ENCODE data around the gene SSBP2.
"Not testable (repeated sequence)": the region's sequence is repeated elsewhere in the genome, so short reads cannot be mapped to it uniquely, and the experiment has no call there.

The SSBP2 gene

DNA sequence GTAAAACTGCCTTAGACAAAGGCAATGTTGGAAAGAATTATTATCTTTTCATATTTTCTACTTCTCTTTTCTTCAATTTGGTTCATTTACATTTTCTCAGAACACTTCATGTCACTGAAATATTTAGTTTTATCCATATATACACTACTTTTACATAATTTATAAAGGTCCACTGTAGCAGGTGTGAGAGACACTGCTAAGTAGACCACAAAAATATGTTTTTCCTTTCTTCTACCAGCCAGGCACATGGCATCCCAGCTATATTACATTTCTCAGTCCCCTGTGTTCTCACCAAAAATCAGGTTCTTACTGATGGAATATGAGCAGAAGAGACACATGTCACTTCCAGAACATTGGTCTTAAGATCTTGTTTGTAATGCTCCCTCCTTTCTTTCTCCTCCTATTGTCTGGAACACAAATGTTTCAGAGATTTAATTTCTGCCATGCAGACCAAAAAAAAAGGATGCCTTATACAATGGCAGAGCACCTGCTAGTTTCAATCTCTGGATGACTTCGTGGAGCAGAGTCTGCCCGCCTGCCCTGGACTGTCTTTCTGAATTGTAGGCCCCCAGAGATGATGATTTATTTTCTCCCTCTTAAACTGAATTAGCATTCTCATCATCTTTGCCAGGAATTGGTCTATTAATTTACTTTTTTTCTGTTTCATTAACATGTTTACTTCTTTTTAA is 231.5 kb downstream of the SSBP2 start:
- DNase-seq = no peak

DNA sequence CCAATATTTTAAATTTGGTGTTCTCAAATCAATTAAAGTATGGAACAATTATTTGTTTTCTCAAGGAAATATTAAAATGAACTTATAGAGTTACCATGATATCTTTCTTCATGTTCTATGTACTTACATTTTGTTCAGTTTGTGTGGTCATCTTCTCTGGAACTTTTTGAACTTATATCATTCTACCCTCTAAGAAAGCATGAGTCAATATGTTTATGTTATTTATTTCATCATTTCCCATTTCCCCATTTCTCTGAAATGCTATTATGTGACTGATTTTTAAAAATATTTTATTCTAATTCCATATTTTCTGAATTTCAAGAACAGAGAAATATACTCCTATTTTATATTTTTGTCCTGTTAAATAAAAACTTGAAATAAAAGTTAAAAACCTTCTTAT is 233.4 kb downstream of the SSBP2 start:
- no peak for DNase-seq

DNA sequence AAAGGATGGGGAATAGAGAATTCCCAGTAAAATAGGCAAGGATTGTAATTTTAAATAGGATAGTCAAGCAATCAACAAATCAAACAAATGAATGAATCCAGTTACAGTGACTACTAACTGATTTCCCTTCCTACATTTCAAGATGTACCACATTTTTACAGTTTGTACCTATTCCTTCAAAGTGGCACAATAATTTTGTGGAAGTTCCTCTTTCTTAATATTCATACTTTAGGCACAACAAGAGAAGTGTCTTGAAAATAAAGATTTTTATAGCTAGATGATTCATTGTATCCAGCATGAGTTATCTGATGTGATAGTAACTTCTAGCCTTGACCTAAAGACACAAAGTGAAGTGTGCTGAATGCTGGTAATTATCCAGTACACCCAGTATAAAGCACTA is 234.8 kb downstream of the SSBP2 start:
- no peak for DNase-seq

DNA sequence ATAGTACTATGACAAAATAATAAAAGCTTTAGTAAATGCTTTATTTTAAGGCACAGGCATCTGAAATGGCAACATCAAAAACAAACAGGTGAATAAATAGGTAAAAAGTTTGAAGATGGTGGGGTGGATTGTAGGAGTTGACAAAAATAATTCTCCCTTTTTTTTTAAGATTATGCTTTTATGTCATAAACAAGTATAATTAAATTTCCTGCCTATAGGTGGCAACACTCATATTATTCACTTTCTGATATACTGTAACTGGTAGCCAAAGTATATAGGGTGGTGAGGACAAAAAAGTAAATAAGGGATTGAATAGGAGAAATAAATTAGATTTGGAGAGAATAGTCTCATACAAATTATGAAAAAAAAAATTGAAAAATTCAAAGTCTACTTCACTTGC is 236.9 kb downstream of the SSBP2 start:
- DNase-seq = no peak

DNA sequence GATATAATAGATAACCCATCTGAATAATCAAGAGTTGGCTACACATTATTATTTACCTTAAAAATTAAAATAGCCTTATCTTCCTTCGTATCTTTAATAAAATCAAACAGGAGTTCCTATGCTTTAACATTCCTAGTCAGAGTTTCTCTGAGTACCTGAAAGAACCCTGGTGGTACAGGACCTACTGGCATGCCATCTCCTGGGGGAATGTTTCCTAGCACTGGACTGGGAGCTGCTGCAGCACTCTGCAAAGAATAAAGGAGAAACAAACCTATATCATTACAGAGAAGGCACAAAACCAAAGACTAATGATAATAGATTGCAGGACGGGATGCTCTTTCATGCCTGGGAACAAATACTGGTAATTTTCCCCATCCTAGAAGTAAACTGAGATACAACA is 237.4 kb downstream of the SSBP2 start:
- no peak for DNase-seq

DNA sequence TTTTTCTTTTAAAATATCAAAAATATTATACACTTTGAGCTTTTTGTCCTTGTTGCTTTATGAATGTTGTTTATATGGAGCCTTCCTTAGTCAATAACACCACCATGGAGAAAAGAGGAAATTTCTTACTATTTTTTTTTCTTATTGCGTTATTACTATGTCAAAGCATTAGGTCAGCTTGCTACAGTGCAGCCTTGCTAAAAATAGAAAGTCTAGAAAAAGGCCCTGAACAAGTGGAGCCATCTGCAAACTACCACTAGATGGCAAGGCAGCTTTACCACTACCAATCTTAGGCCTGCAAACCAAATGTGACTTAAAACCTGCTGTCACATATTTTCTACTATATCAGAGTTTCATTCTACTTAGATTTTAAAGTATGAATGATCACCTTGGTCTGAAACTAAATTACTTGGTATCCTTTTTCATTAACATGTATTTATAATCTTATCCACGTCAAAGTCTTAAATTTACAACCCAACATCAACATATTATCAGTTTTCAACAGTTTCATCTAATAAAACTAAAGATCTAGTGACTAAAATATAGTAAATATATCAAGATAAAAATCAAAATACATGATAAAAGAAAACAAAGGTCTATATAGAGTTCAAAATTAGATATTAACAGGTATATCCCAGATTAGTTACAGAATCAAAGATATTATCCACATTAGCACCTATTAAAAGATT is 243.9 kb downstream of the SSBP2 start:
- peak; percentile 11 for DNase-seq

DNA sequence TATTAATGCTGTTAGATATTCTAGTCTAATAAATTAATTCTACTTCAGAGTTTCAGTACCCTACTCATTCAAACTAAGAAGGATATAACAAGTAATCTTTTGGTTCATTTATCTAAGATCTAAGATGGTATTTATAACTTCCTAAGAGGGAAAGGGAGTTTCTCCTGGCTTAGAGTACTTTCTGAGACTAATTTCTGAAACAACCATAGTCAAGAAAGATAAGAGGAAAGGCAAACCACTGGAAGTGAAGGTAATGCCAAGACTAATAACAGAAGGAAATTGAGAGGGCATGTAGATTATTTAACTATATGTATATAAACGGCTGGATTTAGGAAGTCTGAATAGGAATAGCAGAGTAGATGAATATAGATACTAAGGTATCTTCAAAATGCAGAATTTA is 244.5 kb downstream of the SSBP2 start:
- no peak for DNase-seq

DNA sequence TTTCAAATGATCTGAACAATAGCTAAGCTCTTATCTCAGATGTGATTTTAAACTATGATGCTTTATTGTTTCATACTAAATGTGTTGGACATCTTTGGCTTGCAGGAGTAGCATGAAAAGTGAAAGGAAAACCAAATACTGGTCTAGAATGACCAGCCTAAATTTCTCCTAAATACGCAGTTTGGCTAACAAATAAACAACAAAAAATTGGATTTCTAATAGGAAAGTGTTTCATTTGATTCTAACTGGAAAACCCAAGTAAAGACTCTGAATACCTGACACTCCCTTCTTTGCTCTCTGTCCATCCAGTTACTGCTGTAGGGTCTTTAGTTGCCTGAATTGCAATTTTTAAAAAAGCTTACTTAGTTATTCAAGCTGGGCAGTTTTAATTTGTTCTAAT is 245.2 kb downstream of the SSBP2 start:
- no peak for DNase-seq

DNA sequence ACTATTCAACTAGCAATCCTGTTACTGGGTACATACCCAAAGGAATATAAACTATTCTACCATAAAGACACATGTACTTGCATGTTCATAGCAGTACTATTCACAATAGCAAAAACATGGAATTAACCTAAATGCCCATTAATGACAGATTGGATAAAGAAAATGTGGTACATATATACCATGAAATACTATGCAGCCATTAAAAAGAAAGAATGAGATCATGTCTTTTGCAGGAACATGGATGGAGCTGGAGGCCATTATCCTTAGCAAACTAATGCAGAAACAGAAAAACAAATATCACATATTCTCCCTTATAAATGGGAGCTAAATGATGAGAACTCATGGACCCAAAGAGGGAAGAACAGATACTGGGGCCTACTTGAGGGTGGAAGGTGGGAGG is 247.3 kb downstream of the SSBP2 start:
- not testable (repeated sequence) for DNase-seq

DNA sequence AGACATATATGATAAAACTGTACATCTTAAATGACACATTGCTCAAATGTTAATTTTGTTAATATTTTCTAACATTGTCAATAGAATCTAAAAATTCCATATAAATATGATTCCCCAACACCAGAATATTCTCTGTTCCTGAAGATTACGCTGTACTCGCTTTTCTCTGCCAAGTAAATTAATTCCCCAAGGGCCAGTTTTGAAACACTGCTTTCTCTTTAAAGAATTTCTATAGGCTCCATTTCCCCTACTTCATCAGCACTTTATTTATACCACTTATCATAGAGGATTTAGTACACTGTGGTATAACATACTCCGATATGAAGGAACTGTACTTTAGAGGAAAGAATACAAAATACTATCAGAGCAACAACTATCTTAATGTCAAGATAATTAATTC is 255.6 kb downstream of the SSBP2 start:
- no peak for DNase-seq

DNA sequence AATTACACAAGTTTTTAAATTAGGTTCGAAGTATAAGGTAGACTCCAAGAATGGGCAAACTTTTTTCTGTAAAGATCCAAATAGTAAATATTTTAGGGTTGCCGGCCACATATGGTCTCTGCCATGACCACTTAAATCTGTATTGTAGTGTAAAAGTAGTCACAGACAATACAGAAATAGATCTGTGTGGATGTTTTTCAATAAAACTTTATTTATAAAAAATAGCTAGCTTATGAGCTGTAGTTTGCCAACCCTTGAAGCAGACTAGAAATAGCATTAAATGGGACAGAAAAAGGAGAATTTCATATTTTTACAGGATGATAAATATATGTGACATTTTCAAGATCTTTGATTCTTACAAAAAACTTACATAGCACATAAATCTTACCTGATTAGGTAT is 262.0 kb downstream of the SSBP2 start:
- no peak for DNase-seq

DNA sequence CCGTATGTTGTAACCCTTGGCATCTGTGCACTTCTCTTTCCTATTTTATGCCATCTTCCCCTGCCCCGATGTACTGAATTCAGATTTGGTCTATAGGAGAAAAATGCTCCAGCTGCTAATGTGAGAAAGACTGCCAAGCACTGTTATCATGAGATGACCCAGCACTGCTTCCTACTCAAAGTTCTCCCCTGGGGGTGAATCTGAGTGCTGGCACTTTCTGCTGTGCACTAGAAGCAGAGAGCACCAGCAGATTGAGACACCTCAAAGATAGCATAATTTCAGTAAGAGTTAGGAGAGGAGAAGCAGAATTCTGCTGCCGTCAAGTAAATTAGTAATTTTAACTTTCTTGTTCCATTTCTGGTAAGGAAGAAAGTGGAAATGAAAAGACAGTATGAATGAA is 264.2 kb downstream of the SSBP2 start:
- DNase-seq = no peak

DNA sequence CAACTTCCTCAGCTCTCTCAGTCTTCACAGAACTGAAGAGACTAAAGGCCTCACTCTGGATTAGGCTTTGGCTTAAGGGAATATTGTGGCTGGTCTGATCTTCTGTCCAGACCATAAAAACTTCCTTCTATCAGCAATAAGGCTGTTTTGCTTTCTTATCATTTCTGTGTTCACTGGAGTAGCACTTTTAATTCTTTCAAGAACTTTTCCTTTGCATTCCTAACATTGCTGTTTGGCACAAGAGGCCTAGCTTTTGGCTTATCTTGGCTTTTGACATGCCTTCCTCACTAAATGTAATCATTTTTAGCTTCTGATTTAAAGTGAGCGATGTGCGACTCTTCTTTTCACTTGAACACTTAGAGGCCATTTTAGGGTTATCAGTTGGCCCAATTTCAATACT is 268.3 kb downstream of the SSBP2 start:
- DNase-seq = no peak

DNA sequence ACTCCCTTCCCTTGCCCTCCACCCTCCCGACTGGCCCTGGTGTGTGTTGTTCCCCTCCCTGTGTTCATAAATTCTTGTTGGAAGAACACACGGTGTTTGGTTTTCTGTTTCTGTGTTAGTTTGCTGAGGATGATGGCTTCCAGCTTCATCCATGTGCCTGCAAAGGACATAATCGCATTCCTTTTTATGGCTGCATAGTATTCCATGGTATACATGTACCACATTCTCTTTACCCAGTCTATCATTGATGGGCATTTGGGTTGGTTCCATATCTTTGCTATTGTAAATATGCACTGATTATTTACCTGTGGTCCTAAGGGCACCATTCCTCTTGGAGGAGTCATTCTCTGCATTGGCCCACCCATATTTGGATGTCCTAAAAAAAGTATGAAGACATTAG is 277.5 kb downstream of the SSBP2 start:
- not testable (repeated sequence) for DNase-seq

DNA sequence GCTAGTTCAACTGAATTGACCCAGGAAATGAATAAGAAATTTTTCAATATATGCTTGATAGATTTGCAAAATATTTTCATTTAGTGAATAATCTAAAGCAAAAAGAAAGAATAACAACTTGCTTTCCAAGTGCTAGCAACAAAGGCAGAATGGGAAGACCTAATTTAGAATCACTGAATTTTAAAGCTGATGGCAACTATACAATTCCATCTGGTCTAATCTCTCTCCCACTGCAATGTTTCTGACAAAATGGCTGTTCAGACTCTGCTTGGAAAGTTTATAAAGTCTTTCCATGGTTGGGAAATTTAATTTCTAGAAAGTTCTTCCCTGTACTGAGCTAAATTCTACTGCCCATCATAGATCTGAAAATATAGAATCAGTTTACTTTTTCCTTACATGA is 281.2 kb downstream of the SSBP2 start:
- DNase-seq = no peak

DNA sequence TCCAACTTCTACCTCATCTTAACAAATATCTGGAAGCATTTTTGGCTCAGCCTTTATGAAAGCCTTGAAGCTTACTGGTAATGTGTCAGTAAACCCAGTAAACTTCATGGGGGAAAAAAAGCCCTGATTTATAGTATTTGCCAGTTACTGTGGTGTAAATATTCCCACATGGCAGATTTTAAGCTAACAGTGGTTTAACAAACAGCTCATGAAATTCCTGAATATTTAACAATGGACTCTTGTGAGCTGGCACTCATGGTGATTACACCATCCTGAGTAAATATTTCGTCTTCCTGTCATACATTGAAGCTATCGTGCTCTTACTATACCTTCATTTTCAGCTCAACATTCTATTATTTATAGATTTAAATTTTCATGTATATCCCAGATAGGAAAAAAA is 300.0 kb downstream of the SSBP2 start:
- no peak for DNase-seq

DNA sequence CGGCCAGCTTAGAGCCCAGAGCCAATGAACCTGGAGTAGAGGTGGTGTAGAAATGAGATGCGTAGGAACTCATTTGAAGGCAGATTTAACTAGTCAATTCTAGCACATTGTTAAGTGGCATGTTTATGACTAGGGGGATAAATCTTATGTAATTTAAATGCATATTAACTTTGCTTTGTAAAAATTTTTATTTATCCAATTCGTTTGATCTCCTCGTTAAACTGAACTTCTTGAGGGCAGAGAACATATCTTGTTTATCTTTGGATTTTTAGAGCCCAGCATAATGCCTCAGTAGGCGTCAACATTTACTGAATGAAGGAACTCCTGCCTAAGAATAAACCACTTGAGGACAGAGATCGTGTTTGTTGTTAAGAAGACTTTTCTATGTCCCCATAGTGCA is 315.9 kb downstream of the SSBP2 start:
- no peak for DNase-seq

DNA sequence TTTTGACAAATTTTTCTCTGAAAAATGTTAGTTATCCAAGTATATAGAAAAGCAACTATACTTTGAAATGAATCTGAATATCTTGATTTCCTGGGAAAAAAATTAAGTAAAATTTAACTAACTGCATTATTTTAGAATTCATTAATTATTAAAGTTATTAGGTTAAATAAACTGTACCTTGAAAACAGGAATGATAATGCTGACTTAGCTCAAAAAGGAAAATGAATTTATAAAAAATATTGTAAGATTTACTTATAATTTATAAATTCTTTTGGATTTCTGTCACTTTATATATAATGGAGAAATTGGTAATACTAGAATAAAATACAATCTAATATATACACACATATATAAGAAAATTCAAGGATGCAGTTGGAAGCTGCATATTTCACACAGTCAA is 320.9 kb downstream of the SSBP2 start:
- DNase-seq = no peak

DNA sequence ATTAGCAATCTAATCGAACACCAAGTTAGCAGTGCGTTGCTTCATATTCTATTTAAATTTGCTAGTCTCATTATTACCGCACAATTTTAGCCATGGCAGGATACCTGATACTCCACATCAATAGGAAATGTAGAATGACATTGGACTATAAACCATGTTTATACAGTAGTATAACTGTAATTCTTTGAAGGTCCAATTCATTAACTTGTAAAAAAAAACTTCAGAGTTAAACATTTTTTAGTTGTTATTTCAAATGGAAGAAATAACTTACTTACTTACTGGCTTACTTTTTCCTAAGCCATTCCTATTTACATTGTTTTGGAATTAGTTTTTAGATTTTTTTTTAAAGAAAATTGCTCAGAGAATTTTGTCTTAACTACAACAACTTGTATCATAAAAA is 321.5 kb downstream of the SSBP2 start:
- no peak for DNase-seq

DNA sequence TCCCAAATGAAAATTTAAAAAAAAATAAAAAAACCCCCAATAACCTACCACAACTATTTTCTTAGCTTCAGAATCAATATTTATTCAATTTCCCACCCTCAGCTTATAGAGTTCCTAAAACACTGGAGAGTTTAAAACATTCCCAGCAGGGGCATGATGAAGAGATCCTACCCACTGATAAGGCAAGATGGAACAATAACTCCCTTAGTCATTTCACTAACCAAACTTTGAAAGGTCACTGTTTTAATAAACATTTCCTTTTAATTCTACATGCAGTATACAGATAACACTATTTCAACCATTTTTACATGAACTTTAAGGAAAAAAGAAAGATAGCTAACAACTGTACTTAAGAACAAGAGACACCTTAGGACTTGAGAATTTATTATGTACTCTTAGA is 322.0 kb downstream of the SSBP2 start:
- no peak for DNase-seq

DNA sequence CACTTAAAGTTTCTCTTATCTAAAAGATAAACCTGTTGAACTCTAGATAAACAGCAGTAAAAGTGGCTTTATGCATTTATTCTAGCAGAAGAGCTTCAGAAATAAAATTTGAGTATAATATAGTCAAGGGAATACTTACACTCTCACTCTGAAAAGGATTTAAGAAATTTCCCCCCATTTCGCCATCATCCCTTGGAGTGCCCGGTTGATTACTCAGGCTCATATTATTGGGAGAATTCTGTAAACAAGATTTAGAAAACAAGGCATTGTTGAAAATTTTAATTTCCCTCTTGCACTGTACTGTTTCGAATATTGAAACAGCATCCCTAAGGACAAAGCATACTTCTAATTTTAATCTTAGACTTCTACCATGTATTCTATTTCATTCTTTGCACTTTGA is 322.5 kb downstream of the SSBP2 start:
- DNase-seq = no peak

DNA sequence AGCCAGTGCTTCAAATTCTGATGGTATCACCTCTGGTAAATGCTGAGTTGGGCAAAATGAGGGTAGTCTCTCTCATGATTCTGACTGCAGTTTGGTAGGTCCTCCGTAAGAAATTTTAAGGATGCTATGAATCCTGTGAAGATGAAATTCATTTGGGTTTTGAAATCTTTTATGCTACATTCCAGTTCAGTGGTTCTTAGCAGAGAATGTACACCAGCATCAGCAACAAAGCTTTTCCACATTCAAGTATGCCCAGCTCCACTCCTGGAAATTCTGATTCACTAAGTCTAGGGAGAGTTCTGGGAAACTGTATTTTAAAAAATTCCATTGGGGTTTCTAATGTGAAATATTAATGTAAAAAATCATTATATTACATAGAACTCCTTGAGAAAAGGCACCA is 323.3 kb downstream of the SSBP2 start:
- no peak for DNase-seq

DNA sequence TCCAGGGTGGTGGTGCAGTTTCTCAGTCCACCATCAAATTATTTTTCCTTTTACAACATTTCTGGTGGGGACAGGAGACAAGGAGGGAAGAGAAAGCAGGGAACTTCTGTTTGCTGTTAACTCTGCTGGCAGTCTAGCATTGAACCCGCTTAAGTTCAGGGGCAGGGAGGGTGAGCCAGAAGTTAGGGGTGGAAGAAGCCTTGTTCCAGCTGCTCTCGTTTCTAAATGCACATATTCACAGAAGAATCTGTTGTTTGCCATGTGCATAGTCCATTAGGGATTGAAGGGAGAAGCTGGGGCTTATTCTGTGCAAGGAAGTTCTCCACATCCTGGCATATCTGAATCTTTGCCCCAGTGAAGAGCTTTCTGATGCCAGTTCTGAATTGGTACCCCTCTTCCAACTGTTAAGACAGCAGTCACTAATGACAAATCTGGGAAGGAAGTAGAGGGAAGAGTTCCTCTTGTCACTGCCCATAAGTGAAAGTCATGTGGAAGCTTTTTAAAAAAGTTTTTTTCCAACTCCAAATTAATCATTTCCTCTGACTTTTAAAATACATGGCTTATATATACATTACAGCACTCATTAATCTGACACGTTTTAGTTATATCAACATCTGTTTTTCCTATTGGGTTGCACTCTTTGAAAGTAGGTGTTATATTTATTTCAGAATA is 324.4 kb downstream of the SSBP2 start:
- DNase-seq = no peak

DNA sequence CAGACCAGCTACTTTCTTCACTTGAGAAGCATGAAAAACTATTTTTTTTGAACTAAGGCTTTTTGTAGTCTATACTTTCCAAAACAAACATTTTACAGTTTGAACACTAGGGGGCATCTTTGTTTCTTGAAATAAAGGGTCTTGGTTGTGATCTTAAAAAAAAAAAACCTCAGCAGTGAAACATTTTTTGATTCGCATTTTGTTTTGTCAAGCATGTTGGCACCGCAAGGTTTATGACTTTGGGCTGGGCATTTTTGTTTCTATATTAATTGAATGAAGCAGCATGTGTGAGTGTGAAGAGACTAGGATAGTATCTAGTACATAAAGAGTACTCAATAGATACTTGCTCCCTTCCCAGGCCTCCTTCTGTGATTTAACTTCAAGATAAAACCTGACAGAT is 325.3 kb downstream of the SSBP2 start:
- DNase-seq = no peak

DNA sequence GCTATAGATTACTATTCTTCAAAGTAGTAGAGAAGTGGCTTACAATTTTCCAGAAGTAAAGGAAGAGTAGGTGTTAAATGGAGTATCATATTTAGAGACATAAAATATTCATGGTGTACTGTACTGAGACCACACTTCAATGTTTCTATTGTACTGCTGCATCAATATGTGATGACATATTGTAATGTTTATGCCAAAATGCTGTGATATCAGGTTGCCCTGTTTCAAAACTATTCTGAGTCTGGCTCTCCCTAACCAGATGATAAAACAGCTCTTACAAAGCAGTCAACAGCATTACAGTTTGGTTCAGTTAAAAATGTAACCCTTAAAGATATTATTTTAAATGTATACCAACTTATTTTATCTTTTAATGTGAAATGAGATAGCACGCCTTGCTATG is 326.2 kb downstream of the SSBP2 start:
- DNase-seq = no peak

Data from activated gamma-delta T cell treated with Interleukin-2 at 50 U/mL for 16 hours (primary cell).